AG04449 (cell line): ENCODE data around the gene CHRM4.

ENCODE experiments used
- CTCF ChIA-PET: fragments of 350-600 bp; formaldehyde crosslinking; extraction: SDS; loops from one replicate; lab custom pipeline; 2021; ENCODE audit warnings: antibody characterized with exemption; lab: Yijun Ruan, JAX
- POLR2A ChIA-PET: fragments of 400-600, 350-600 bp; formaldehyde crosslinking; extraction: SDS; loops from one replicate; lab custom pipeline; 2020; ENCODE audit warnings: antibody characterized with exemption, inconsistent platforms; lab: Yijun Ruan, JAX
- DNase-seq: peaks from one replicate; pipeline ENCODE4 v3.0.0-alpha.2; 2010; ENCODE audit warnings: low read depth, low spot score
- H3K4me3 ChIP-seq: 2 replicates; pipeline ENCODE4 v1.5.1; 2011; ENCODE audit warnings: low read depth, mild to moderate bottlenecking, control low read depth, low read length
- TF ChIP-seq, protein P1 (sequence below): IDR thresholded peaks from one replicate; pipeline ENCODE4 v1.5.1; 2011; ENCODE audit warnings: mild to moderate bottlenecking, moderate library complexity, low read length, control low read depth, inconsistent platforms; ENCODE audit not compliant: insufficient read depth; ENCODE audit errors: missing control alignments

CHRM4 gene

GRCh38 chr11:46389450-46390330, 1.9 kb downstream of the CHRM4 start:
- POLR2A ChIA-PET, result no interaction called here
- no peak for DNase-seq
- CTCF ChIA-PET, result interaction anchor here (0.7 to 7.5 kb wide), 47 partner anchors 10 to 420 kb away, joined by 3 to 103 read pairs (median 5); partner anchors contain the start of genes ARHGAP1, ATG13, DGKZ and HARBI1
- TF ChIP-seq, protein P1, sequence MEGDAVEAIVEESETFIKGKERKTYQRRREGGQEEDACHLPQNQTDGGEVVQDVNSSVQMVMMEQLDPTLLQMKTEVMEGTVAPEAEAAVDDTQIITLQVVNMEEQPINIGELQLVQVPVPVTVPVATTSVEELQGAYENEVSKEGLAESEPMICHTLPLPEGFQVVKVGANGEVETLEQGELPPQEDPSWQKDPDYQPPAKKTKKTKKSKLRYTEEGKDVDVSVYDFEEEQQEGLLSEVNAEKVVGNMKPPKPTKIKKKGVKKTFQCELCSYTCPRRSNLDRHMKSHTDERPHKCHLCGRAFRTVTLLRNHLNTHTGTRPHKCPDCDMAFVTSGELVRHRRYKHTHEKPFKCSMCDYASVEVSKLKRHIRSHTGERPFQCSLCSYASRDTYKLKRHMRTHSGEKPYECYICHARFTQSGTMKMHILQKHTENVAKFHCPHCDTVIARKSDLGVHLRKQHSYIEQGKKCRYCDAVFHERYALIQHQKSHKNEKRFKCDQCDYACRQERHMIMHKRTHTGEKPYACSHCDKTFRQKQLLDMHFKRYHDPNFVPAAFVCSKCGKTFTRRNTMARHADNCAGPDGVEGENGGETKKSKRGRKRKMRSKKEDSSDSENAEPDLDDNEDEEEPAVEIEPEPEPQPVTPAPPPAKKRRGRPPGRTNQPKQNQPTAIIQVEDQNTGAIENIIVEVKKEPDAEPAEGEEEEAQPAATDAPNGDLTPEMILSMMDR, result peak; percentile 92
- peak overlapping the region; percentile 57 for H3K4me3 ChIP-seq

DNA sequence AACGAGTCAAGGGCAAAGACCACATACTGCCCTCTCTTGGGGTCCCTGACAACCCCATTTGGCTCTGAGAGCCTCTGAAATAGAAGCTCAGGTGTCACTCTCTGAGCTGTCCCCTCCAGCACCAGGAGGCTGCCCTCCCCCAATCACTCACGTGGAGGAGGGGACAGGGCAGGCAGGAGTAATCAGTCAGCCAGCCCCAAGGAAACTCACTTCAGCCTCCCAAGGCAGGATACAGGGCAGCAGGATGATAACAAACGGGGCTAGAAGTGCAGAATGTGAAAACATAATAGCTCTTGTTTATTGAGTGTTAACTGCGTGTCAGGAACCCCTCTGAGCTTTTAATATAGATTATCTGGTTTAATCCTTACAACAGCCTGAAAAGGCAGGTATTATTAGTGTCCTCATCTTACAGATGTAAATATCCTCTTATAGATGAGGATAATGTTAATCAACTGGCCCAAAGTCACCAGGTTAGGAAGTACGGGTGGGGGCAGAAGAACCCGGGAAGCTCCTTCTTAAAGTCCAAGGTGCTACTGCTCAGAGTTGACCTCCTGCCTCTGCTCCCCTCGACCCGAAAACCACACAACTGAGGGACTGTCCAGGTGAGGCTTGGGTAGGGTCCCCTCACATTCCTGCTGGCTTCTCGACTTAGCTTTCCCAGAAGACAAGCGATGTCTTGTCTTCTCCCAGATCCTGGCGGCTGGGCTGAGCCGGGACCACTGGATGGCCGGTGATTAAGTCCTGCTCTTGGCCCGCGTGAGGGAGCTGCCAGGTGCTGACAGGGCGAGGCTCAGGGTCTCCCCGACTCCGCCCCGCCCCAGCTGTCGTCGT, 2.7 kb downstream of the CHRM4 start:
- ChIA-PET POLR2A (no interaction called here), CTCF (interaction anchor here (0.7 to 7.5 kb wide), 50 partner anchors 11 to 311 kb away, joined by 3 to 103 read pairs (median 5); partner anchors contain the start of genes ARHGAP1, ATG13, DGKZ and HARBI1)
- TF ChIP-seq, protein P1, result no peak
- H3K4me3 ChIP-seq, result peak overlapping the region; percentile 57
- no peak for DNase-seq

DNA sequence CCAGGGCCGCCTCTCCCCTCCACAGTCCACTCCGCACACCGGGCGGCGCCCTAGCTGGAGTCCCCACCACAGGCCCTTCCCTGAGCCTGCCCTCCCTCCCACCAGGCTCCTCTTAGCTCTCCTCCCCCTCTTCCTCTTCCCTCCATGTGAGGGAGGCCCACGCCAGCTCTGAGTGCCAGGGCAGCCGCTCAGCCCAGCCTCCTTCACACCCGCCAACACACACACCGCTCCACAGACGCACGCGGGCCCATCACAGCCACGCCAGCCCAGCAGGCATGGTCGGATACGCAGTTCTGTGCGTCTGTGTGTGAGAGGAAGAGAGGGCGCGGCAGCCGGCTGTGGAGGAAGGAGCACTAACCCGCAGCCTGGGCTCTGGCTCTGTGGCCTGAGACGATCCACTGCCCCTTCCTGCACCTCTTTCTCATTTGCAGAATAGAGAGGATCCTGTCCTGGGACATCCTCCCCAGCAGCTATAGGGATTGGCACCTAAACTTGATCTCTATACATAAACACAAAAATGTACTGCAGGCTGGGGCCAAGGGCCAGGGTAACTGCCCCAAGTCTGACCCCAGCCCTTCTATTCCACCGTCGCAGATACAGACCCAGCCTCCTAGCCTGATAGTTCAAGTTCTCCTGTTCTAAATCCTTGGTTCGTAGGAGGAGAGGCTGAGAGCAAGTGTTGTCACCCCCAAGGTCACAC, 3.5 kb downstream of the CHRM4 start:
- DNase-seq, result no peak
- TF ChIP-seq, protein P1, result no peak
- POLR2A ChIA-PET, result no interaction called here
- H3K4me3 ChIP-seq, result no peak overlapping the region
- CTCF ChIA-PET, result interaction anchor here (0.7 to 7.5 kb wide), 39 partner anchors 10 to 299 kb away, joined by 3 to 103 read pairs (median 7); partner anchors contain the start of genes ATG13, DGKZ and HARBI1

GRCh38 chr11:46387456-46387855, 4.1 kb downstream of the CHRM4 start:
- ChIA-PET CTCF (interaction anchor here (0.9 to 7.5 kb wide), 20 partner anchors 12 to 294 kb away, joined by 3 to 103 read pairs (median 7); partner anchors contain the start of genes ATG13, DGKZ and HARBI1), POLR2A (no interaction called here)
- TF ChIP-seq, protein P1, result no peak
- no peak overlapping the region for H3K4me3 ChIP-seq
- no peak for DNase-seq

- POLR2A ChIA-PET, result no interaction called here
Observed at GRCh38 chr11:46386674-46387073, 4.9 kb downstream of the CHRM4 start.

More at GRCh38 chr11:46386674-46387073, 4.9 kb downstream of the CHRM4 start:
- DNase-seq, result no peak
- CTCF ChIA-PET, result interaction anchor here (1.2 to 7.5 kb wide), 13 partner anchors 13 to 232 kb away, joined by 3 to 103 read pairs (median 8); partner anchors contain the start of genes ATG13 and HARBI1
- no peak overlapping the region for H3K4me3 ChIP-seq
- TF ChIP-seq, protein P1, result no peak
